HK-2 (cell line): ENCODE data around the gene ZSCAN26.

ENCODE experiments used
- DNase-seq: peaks from one replicate; pipeline ENCODE4 v3.0.0-alpha.2; 2018; ENCODE audit not compliant: unreplicated experiment

Gene ZSCAN26

DNA sequence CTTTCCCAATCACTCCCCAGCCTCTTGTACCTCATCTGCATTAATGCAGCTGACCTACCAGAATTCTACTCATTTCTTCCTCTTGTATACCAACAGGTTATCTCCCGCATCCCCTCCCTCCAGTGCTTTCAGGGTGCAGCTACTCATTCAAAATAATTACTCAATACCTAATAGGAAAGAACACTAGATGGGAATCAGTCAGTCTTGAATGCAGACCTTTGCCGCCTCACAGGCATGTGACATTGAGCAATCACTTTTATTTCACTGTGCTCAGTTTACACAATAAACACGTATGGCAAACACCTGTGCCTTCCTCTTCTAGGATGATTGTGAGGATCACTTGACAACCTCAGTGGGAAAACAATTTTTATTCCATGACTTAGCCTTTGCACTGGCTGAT, 55.7 kb downstream of the ZSCAN26 start:
- no peak for DNase-seq

DNA sequence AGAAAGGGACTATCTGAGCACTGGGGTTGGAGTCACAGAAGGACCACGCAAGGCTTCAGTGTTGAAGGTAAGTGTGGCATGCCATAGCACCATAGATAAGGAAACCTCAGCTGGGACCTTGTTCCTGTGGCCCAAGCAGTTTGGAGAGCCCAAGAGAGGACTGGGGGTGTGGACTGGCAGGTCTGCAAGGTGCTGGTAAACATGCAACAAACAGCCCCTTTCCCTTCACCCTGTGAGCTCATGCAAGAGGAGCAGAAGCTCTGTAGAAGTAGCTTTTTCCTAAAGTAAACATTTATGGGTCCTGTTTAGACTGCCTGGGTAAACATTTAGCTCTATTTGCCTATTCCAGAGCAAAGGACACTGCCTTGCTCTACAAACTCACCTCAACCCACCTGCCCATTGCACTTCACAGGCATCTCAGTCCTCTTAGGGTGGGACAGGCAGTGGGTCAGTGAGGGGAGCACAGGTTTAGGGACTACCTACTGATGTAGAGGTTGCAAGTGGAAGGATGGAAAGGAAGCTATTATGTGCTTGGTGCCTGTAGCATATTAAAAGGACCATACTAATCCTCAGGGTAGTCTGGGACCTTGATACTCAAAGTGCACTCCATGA, 57.0 kb downstream of the ZSCAN26 start:
- no peak for DNase-seq

DNA sequence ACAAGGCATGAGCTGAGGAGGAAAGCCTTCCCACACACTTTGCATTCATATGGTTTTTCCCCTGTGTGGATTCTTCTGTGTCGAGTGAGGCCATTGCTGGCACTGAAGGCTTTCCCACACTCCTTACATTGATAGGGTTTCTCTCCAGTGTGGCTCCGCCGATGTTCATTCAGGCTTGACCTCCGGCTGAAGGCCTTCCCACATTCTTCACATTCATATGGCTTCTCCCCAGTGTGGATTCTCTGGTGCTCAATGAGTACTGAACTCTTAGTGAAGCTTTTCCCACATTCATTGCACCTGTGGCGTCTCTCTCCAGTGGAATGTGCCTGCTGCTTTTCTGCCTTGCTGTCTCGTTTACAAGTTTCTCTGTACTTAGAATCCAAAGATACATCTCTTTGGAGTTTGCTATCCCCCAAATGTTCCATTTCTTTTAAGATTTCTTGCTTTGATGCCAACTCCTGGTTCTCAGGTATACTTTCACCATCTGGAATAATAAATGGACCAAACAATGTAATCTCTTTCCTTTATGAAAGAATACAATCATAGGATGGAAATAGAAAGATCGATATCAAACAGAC, 59.5 kb downstream of the ZSCAN26 start:
- DNase-seq = no peak
